Effector memory CD8-positive, alpha-beta T cell (primary cell): Measurements from ENCODE around the gene RBFOX1.

Experiments
- ATAC-seq: fragments of 150-1000 bp; cut with Tn5 transposase; replicated peaks from 2 replicates; pipeline ENCODE4 v1.10.0; 2021; ENCODE audit warnings: mild to moderate bottlenecking, moderate library complexity
- DNase-seq, 3 experiments: peaks; one replicate each; pipeline ENCODE4 v3.0.0; 2021
- H3K27ac Mint-ChIP-seq, 2 donors: one replicate each; pipeline ENCODE4 v1.8.0; 2022; ENCODE audit warnings: mild to moderate bottlenecking in 2 of 2, mixed read lengths in 2 of 2, moderate library complexity in 2 of 2
- H3K27me3 Mint-ChIP-seq, 2 donors: one replicate each; pipeline ENCODE4 v1.8.0; 2022; ENCODE audit warnings: mixed read lengths in 2 of 2
- H3K36me3 Mint-ChIP-seq: one replicate; pipeline ENCODE4 v1.8.0; 2022; ENCODE audit warnings: mild to moderate bottlenecking, moderate library complexity, mixed read lengths; ENCODE audit not compliant: insufficient read depth
- H3K4me1 Mint-ChIP-seq, 2 donors: one replicate each; pipeline ENCODE4 v1.8.0; 2022; ENCODE audit warnings: low read depth in 2 of 2, mixed read lengths in 2 of 2
- H3K4me3 Mint-ChIP-seq, 2 donors: one replicate each; pipeline ENCODE4 v1.8.0; 2022; ENCODE audit warnings: mild to moderate bottlenecking in 2 of 2, mixed read lengths in 2 of 2, moderate library complexity in 2 of 2
- H3K9me3 Mint-ChIP-seq, 2 donors: one replicate each; pipeline ENCODE4 v1.8.0; 2022; ENCODE audit warnings: mixed read lengths in 2 of 2

RBFOX1 gene

DNA sequence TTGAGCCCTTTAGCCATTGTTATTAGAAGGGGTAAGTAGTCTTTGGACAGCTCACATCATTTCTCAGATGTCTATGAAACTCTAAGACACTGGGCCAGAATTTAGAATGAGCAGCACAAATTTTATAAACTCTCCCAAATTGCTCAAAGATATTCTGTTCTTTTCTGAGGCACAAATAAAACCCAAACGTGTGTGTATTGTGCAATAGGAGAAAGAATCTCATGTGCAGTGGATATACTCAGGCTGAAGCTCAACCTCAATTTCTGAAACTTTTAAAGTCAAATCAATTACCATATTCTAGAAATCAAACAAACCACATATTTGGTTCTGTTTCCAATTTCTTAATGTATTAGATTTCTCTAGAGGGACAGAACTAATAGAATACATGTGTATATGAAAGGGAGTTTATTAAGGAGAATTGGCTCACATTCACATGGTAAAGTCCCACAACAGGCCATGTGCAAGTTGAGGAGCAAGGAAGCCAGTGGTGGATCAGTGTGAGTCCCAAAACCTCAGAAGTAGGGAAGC, 403.6 kb downstream of the RBFOX1 start:
- H3K27me3 Mint-ChIP-seq = no peaks in the 10 kb centered on the region
- no peaks in the 10 kb centered on the region for H3K4me1 Mint-ChIP-seq
- ATAC-seq (no peak), DNase-seq (no peak)
- H3K36me3 Mint-ChIP-seq = no peaks in the 10 kb centered on the region
- H3K27ac Mint-ChIP-seq = no peak overlapping the region
- H3K4me3 Mint-ChIP-seq = no peak overlapping the region
- peaks cover 4 to 14% of the 10 kb centered on the region in 2 donors for H3K9me3 Mint-ChIP-seq

DNA sequence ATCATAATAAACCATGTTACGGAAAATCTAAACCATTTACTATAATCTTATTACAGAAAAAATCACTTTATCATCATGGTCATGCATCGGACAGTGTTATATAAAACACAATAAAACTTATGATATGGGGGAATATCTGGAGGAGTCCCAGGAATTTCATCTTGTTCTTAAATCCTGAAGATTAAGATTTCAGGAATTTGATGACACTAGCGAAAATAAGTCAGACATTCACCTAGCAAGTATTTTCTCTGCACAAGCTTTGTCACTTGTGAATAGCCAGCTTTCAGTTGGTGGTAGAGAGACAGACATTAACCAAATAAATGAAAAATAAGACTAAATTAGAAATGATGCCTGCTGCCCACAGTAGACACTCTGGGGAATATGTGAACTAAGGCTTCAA, 410.0 kb downstream of the RBFOX1 start:
- no peaks in the 10 kb centered on the region for H3K36me3 Mint-ChIP-seq
- H3K9me3 Mint-ChIP-seq = peaks cover 0 to 5% of the 10 kb centered on the region in 2 donors
- DNase-seq (no peak), ATAC-seq (no peak)
- no peaks in the 10 kb centered on the region for H3K4me1 Mint-ChIP-seq
- no peaks in the 10 kb centered on the region for H3K27me3 Mint-ChIP-seq
- H3K4me3 Mint-ChIP-seq = no peak overlapping the region
- H3K27ac Mint-ChIP-seq = no peak overlapping the region

DNA sequence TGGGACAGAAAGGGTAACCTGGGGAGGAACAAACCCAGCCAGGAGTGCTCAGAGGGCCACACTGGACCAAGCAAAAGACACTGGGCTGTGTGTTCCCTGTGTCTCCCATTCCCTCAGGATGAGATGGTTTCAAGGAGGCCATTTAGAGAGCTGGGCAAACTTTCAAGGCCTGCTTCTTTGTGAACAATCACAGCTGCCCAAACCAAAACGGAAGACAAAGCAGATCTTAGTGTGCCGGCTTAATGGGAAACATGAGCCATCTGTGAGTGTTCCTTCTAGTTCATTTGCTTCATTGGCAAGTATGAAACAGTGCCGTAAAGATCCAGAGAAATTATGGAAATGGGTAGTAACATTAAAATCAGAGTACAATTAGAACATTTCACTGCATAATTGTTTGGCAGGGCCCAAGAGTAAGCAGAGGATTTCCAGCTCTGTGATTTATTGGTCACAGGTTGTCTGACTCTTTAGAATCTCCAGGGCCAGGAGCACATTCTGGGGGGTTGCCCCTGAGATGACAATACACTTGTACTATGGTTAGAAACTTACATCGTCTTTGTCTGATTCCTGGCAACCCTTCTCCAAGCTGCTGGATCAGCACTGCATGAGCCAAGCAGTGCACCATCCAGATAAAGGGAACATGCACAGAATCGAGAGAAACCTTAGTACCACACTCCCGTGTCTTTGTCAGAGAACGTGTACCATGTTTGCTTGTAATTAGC, 412.1 kb downstream of the RBFOX1 start:
- H3K36me3 Mint-ChIP-seq = no peaks in the 10 kb centered on the region
- no peak for DNase-seq
- H3K27me3 Mint-ChIP-seq = no peaks in the 10 kb centered on the region
- no peak for ATAC-seq
- H3K27ac Mint-ChIP-seq = no peak overlapping the region
- H3K9me3 Mint-ChIP-seq = peaks cover 0 to 5% of the 10 kb centered on the region in 2 donors
- no peak overlapping the region for H3K4me3 Mint-ChIP-seq
- H3K4me1 Mint-ChIP-seq = no peaks in the 10 kb centered on the region

DNA sequence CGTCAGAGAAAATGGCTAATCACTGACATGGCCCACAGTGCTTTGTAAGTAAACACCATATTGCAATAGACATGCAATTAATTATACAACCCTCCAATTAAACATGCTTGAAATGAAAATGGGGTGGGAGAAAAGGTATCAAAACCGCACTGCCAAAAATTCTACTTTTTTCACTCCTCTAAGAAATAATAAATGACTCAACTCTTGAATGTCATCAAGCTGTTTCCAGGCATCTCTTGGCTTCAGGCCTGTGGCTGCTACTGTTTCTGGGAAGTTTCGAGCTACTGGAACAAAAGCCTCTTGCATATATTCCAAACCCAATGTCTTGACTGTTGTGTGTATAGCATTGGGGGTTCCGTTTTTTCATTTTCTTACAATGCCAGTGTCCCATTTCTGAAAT, 412.6 kb downstream of the RBFOX1 start:
- Mint-ChIP-seq H3K27ac (no peak overlapping the region), H3K36me3 (no peaks in the 10 kb centered on the region), H3K4me1 (no peaks in the 10 kb centered on the region), H3K9me3 (peaks cover 0 to 5% of the 10 kb centered on the region in 2 donors), H3K27me3 (no peaks in the 10 kb centered on the region), H3K4me3 (no peak overlapping the region)
- ATAC-seq (no peak), DNase-seq (no peak)

DNA sequence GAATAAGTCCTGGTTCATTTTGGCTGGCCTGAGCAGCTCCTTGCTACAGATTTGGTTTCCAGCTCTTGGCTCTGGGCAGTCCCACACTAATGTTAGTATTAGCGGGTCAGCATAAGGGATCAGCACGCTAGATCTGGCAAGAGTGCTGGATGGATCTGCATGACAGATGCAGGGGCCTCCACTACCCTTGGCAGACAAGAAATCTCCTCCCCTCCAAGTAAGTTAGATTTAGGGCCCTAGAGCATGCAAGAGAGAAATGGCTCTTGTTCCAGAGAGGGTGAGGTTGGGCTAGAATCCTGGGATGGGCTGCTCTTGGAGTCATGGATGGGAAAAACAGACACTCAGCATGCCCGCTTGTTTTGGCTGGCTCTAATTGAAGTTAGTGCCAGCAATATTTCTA, 414.3 kb downstream of the RBFOX1 start:
- Mint-ChIP-seq H3K36me3 (no peaks in the 10 kb centered on the region), H3K9me3 (peaks cover 0 to 5% of the 10 kb centered on the region in 2 donors), H3K4me1 (no peaks in the 10 kb centered on the region), H3K27ac (no peak overlapping the region), H3K4me3 (no peak overlapping the region), H3K27me3 (no peaks in the 10 kb centered on the region)
- DNase-seq (no peak), ATAC-seq (no peak)

DNA sequence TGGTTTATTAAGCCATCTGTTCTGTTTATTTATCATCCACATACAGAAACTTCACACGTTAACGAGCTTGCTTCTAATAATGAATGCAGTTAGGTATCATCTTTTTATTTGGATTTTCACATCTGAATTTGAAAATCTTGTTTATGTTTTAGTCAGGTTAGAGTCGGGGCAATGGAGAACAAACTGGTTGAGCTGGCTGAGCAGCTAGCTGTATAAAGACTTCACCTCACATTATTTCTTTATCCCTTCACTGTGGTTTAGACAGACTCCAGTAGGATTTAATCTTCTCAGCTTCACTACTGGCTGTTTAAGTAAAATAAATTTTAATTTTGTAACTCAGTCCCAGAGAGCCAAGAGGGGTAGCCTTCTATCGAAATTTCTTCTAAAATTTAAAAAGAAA, 415.9 kb downstream of the RBFOX1 start:
- peaks cover 0 to 2% of the 10 kb centered on the region in 2 donors for H3K9me3 Mint-ChIP-seq
- H3K4me3 Mint-ChIP-seq = no peak overlapping the region
- no peaks in the 10 kb centered on the region for H3K27me3 Mint-ChIP-seq
- DNase-seq (no peak), ATAC-seq (no peak)
- H3K27ac Mint-ChIP-seq = no peak overlapping the region
- no peaks in the 10 kb centered on the region for H3K36me3 Mint-ChIP-seq
- no peaks in the 10 kb centered on the region for H3K4me1 Mint-ChIP-seq

DNA sequence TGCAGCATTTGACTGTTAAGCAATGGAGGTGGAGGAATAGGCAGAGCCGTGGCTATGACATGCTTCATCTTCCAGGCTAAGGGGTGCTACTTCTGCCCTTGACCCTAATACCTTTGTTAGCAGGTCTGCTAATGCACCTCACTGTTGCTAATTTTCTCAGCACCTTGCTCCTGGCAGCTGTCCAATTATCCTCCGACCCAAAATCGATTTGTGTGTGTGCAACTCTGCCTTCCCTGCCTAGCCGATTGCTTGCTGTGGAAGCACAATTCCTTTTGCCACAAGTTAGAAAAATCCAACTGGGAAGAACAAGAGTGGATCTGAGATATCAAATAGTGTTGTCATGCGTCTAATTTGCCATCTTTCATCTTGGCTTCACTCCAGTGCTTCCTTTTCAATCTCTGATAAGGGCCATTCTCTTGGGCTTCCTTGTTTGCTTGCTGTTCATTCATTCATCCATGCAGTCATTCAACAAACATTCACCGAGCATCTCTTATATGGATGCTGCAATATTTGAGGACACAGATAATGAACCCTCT, 422.8 kb downstream of the RBFOX1 start:
- peaks cover 8% of the 10 kb centered on the region in 2 donors for H3K9me3 Mint-ChIP-seq
- H3K4me1 Mint-ChIP-seq = no peaks in the 10 kb centered on the region
- DNase-seq (no peak), ATAC-seq (no peak)
- no peak overlapping the region for H3K4me3 Mint-ChIP-seq
- H3K36me3 Mint-ChIP-seq = no peaks in the 10 kb centered on the region
- no peaks in the 10 kb centered on the region for H3K27me3 Mint-ChIP-seq
- H3K27ac Mint-ChIP-seq = no peak overlapping the region
